ENCODE results near the gene FAM210B.
A peak's percentile ranks its signal among the peaks of the same experiment; 100 is the strongest.
"Not testable (repeated sequence)": the region's sequence is repeated elsewhere in the genome, so short reads cannot be mapped to it uniquely, and the experiment has no call there.

The FAM210B gene, protein sequence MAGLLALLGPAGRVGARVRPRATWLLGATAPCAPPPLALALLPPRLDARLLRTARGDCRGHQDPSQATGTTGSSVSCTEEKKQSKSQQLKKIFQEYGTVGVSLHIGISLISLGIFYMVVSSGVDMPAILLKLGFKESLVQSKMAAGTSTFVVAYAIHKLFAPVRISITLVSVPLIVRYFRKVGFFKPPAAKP

DNA sequence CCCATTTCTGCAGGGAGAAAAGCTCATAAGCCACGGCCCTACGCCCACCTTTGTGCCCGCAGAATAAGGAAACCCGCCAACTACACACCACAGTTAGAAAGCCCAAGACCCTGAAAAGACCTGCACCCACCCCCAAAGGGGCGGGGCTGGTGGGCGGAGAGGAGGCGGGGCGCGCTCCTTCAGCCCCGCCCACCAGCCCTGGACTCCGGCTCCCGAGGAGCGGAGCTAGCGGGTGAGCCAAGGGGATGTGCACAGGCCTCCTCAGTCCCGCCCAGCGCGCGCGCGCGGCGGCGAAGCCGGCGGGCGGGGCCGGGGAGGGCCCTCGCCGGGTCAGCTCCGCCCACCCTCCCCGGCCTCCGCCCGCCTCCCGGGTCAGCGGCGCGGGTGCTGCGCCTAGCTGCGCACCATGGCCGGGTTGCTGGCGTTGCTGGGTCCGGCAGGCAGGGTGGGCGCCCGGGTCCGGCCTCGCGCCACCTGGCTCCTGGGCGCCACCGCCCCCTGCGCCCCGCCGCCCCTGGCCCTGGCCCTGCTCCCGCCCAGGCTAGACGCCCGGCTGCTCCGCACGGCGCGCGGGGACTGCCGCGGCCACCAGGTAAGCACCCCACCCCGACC, at the start of gene FAM210B:
TSS of gene FAM210B (plus strand) at position 375 of the 612 bp plus-strand sequence. CDS start at position 407, 32 bp downstream.
- DNase-seq, result peak; percentile 82

DNA sequence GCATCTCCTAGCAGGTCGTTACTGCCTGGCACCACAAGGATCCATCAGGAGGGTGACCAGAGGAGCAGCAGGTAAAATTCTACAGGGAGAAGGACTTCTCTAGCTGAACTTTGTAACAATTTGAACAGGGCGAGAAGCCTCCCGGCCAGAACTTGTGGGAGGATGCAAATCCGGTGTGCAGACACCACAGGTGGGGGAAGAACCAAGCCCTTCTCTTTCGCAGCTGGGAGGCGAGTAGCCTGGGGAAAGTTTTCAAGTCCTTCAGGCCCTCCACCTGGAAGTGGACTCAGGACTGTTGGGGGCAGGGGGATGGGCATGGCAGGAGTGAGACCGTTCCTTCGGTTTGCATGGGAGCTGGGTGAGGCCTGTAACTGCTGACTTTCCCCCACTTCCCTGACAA, 42.7 kb upstream of the FAM210B start:
- no peak for DNase-seq

DNA sequence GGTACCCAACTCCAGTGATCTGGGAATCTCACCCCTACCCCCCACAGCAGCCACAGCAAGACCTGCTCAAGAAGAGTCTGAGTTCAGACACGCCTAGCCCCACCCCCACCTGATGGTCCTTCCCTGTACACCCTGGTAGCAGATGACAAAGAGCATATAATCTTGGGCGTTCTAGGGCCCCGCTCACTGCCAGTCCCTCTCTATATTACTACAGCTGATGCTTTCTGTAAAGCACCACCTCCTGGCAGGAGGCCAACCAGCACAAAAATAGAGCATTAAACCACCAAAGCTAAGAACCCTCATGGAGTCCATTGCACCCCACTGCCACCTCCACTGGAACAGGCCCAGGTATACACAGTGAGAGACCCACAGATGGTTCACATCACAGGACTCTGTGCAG, 42.3 kb upstream of the FAM210B start:
- no peak for DNase-seq

DNA sequence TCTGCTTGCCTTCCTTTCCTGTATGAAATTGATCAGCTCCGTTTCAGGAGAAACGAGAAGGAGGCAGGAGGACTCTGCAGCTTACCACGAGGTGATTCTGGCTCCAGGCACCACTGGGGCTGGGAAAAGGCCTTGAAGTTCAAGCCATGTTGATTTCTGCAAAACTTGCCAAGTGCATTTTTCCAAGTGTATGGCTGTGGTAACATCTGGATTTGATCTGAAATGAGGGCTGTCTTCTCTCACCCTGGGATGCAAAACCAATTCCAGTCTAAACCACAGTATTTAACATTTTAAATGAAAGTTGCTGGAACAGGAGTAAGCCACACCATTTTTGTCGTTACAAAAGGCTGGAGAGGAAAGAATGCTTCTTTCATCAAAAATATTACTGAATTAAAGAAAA, 36.1 kb upstream of the FAM210B start:
- no peak for DNase-seq

DNA sequence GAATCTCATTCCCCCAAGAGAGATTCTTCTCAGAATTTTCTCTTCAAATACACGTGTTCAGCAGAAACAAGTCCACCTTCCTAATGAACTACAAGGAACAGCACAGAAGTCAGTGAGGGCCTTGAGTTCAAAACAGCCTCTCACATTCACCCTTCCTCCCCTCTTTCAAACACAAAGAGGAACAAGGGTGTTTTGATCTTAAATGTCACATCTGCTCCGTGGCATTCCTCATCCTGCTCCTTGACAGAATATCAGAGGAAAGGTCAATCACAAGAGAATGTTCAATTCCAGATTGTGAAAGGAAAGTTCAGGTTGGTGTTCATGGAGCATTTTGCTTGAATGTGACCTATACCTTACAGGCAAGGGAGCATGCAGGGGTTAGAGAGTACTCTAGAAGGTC, 35.6 kb upstream of the FAM210B start:
- DNase-seq, result no peak

DNA sequence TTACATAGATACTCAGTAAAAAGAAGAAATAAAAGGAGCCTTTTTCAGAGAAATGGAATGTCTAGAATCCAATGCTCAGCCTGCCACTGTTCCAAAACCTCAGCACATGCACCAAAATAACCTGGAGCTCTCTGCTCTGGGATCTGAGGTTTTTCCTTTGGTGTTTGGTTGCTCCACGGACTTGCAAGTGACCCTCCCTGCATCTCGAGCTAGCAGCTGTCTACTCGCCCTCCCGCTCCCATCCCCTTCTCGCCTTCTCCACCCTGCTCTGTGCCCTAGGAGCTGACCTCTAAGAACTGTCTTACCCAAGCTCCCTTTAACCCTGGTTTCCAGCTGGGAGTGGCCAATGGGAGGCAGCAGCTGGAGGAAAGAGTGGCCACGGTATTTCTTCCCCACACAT, 35.1 kb upstream of the FAM210B start:
- DNase-seq, result no peak

DNA sequence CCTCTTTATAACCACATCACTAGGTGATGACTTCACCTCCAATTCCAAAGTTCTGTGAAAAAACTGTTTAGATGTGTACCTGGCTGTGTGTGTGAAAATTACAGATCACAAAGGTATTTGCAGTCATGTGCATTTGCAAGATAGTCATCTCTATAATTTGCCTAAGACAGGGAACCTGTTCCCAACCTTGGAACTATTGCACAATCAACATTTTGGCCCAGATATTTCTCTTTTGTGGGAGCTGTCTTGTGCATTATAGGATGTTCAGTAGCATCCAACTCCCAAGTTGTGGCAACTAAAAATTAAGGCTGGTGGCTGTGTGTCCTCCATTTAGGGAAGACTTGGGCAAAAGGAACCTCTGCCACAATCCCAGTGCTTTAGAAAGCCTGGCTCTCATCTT, 34.0 kb upstream of the FAM210B start:
- no peak for DNase-seq

DNA sequence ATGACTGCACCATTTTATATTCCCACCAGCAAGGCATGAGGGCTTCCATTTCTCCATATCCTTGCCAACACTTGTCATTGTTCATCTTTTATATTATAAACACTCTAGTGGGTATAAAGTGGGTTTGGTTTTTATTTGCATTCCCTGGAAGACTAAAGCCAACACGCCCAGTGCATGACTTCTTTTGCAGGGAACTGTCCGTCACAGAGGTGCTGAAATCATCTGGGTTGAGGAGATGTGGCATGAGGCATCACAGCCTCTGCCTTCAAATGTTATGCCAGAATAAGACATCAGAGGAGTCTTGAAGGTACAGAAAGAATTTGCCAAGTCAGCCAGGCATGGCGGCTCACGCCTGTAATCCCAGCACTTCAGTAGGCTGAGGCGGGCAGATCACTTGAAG, 29.9 kb upstream of the FAM210B start:
- no peak for DNase-seq

DNA sequence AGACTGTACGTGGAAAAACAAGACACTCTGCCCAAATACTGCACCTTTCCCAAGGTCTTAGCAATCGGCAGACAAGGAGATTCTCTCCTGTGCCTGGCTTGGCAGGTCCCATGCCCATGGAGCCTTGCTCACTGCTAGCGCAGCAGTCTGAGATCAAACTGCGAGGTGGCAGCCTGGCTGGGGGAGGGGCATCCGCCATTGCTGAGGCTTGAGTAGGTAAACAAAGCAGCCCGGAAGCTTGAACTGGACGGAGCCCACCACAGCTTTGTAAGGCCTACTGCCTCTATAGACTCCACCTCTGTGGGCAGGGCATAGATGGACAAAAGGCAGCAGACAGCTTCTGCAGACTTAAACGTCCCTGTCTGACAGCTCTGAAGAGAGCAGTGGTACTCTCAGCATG, 22.1 kb upstream of the FAM210B start:
- DNase-seq, result not testable (repeated sequence)

DNA sequence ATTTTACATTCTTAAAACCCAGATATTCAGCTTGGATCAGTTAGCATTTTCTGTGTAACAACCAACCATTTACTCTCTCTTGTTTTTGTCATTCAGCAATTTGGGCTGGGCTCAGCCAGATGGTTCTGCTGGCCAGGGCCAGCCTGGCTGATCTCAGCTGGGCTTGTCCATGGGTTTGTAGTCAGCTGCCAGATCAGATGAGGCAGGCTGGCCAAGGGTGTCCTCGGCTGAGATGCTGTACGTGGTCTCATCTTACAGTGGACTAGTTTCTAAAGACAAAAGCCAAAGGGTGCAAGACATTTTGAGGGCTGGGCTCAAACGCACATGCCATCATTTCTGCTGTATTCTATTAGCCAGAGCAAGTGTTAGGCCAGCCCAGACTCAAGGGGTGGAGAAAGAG, 16.0 kb upstream of the FAM210B start:
- DNase-seq, result no peak

DNA sequence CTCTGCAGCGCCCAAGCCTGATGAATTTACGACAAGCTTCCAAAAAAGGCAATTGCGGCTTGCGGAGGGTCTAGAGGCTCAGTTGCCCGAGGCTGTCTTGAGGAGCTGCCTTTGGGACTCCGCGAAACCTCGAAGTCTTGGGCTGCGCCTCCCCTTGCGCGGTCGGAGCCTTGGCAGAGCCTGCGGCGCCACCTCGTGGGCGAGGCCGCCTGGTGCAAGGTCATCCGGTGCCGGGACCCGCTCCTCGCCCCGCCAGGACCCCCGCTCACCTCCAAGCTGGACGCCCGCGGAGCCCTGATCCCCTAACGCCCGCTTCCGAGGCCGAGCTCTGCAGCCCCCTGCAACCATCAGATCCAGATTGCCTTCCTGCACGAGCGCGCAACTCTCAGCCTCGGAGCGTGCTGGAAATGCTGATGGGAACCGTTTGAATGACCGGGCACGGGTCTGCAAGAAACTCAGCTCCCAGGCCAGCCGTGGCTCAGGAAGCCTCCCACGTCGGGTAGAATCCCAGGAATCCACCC, 14.9 kb upstream of the FAM210B start:
- DNase-seq, result peak; percentile 29

DNA sequence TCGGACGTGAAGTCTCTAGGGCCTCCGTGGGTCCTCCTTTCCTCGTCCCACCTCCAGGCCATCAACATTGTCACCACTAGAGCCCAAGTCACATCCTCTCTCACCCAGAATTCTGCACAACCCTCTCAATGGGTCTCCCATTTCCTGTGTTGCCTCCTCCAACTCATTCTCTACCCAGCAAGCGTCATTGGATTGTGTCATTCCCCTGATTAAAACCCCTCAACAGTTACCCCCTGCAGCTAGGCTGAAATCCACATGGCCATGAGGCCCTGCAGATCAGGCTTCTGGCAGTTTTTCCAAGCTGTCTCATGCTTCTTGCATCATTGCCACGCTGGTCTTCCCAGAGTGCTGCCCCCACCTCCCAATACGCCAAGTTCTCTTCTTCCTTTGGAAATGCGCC, 12.9 kb upstream of the FAM210B start:
- DNase-seq, result no peak

DNA sequence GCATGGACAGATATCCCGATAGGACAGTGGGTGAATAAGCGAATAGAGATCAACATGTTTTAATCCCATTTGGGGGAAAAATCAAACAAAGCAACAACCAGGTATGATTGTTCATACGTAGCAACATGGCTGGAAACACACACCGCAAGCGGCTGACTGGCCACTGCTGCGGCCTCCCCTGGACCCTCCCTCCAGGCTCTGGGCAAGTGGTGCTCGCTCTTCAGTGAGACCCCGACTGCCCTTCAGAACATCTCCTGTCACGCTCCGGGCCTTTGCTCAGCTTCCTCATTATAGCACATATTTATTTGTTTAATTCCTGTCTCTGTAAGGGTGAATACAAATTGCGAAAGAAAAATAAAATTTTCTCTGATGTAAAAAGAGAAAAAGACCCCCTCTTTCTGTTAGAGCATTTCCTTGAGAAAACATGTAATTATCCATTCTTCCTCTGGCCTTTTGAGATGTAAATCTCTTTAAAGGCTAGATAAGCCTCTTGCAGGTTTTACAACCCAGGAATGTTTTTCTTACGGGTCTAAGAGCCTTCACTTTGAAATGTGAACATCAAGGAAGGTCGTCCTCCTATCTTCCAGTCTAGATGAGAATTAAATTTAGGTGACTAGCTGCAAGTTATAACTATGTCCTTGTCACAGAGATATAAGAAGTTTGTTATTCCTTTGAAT, 11.0 kb upstream of the FAM210B start:
- no peak for DNase-seq

DNA sequence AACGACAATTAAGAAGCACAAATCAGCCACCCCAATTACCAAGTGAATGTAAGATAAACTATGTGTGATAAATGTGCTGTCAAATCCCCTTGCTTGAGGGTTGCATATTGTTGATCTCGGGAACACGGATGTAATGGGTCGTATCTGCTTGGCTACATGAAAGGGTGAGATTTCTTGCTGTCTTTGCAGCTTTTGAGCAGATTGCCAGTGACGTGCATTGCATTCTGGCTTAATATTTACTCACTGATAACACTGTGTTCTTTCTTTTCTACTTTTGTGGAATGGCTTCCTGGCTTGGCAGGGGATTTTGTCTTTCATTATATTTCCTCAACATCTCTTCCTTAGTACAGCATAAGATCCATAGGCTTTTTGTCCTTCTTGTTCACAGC, 10.5 kb upstream of the FAM210B start:
- DNase-seq, result no peak

DNA sequence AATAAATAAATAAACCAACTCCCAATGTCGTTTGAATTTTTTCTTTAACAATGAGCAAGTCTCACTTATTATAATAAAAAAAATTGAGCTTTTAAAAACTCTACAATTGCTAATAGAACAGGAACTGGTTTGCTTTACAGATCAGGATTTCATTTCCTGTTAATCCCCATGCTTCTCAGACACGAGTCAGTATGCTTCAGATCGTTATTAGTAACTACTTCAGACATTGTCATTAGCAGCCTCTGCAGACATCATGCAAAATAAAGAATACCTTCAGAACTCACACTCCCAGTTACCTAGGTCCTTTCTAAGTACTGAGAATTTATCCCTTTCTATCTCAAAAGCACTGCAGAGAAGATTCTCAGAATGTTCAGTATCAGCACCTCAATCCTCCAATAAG, 10.0 kb upstream of the FAM210B start:
- DNase-seq, result no peak

DNA sequence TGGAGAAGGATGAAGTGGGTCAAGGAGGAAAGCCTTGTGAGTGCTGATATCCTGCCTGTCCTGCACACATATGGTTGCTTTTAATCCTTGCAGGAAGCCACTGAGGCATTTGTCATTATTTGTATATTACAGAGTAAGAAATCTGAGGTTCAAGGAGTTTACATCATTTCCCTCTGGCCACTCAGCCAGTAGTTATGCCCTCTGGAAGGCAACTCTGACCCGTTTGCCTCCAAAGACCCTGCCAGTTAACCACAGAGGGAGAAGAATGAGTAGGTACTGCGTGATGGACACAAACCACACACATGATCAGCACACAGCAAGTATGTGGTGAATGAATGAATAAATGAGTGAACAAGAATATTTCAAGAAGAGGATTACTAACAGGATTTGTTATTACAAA, 7.9 kb upstream of the FAM210B start:
- no peak for DNase-seq

DNA sequence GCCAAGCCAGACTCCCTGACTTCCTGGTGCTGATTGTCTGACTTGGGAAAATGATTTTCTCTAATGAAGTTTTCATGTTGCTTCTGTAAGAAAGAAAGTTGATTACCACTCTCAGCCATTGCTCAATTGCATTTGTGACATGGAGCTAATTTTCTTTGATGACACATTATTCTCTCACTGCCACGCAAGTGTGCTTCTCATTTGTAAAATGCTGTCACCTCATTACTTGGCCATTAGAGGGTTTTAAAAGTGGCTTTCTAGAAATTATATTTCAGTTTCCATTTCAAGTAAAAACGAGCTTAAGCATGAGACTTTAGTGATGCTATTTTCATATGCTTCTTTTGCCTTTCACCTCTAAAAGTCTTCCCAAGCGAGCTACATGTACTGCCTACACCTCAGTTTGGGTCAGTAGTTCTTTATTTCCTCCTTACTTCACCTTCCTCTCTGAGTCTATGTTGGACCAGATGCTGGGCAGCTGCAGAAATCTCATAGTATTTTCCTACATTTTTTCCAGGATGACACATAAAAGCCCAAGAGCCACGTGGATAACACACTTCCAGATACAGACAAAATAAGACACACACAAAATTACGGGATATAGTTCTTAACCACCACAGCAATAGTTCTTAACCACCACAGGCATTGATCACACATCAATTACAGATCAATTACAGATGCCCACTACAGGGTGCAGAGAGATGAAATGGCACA, 6.3 kb upstream of the FAM210B start:
- DNase-seq, result no peak

DNA sequence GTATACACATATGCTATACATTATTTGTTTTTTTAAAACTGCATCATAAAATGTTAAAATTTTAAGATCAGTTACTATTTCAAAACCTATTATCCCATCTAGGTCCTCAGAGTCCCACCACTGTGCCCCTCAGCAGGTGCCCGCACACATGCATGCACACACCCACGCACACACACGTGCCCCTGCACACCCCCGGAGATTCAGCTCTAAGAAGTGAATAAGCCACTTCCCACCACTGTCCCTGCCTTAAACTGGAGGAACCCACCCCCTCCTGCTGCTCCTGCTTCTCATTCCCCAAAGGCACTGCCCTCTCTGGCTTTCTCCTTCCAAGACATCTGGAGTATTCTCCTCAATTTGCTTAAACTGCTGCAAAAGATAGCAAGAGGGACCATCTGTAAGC, 5.4 kb upstream of the FAM210B start:
- DNase-seq, result no peak

DNA sequence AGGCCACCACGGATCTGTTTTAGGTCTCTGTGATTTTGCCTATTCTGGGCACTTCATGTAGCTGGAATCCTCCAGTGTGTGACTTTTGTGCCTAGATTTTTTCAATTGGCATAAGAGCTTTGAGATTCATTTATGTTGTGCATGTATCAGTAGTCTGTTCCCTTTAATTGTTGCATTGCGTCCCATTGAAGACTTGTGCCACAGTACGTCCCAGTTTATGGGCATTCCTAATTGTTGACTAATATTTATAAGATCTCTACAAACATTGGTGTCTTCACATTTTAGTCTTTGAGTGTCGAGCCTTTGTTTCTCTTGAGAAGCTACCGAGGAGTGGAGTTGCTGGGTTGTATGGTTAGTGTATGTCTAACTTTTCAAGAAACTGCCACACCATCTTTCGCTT, 704 bp upstream of the FAM210B start:
- DNase-seq, result no peak

DNA sequence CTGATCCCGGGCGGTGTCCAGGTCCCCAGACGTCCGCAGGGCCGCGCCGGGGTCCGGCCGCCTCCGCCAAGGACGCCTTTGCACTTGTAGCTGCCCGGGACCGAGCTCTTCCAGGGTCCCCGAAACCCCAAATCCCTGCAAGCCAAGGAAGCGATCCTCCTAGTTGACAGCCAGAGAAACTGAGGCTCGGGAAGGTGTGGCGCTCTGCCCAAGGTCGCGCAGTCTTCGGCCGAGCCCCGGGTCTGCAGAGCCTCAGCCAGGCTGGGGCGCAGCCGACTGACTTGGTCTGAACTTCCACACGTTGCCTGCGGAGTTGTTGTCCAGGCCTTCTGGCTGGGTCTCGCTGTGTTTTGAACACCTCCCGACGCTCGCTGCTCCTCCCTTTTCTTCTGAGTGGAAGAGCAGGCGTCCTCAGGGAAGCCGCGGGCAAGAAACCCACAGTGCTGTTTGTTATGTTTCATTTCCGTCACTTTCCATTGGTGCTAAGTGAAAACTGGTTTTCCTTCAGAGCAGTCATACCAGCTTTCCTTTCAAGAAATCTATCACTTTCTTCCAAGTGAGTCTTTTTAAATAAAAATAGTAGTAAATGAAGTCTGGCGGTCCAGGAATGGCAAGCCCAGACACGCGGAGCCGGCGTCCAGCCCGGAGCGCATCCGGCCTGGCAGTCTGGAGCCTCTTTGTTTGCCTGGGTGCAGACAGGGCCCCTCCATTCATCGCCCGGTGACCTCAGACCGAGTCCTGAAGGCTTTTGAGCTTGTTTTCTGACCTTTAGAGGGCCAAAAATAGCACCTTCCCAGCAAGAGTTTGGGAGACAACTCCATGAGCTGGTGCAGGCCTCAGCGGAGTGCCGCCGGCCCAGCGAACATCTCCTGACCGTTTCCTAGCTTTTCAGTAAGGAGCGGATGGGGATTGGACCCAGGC, 698 bp downstream of the FAM210B start:
- peak; percentile 15 for DNase-seq

DNA sequence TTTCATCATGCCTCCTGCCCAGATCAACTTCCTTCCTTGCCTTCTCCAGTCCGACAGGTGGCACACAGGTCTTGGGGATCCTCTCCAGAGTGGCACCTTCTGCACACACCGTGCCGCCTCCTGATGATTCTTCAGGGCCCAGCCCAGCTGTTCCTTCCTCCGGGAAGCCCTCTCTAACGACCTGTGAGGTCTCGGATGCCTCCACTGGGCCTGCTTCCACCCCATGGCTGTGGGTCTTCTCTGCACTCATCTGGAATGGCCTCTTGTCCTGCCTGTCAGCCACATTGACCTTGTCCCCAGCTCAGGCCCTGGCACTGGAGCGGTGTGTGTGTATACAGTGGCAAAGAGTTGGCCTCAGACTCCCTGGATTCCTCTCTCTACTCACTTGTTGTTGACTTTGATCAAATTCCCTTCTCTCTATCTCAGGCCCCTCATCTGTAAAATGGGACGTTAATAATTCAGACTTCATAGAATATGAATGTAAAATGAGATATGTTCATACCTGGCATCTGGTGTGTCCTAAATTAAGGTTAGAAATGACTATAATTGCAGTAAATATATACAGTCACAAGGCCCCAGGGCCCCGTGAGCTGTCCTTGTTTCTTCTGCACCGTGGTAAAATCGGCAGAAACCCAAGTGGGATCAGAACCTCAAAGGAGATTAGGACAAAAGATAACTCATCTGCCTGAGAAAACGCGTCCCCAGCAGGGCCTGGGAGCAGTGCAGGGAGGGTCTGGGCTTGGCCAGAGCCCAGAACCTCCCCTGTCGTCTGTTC, 1.5 kb downstream of the FAM210B start:
- no peak for DNase-seq

DNA sequence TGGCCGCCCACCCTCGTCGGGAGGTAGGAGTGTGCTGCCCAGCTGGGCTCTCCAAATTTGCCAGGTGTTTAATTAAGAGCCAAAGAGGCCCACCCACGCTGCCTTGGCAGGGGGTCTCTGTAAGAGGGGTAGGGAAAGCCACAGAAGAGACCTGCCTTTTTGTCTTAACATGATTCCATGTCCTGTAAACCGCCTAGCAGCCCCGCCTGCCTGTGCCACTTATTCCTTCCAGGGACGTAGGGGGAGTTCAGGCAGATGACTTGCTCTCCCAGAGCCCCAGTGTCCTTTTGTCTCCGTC, 2.1 kb downstream of the FAM210B start:
- DNase-seq, result no peak

Measured in activated naive CD4-positive, alpha-beta T cell treated with anti-CD3 and anti-CD28 coated beads, Interleukin-2, amount 50 U/mL, for 16 hours (primary cell).